ENCODE measurements around the gene FAM107A.

The FAM107A gene

GRCh38 chr3:58577269-58577821 lies at the start of gene FAM107A:
TSS of gene FAM107A (minus strand) at chr3:58577391. CDS start at chr3:58569860, 7,531 bp downstream.
- DNase-seq (ENCODE audit: extremely low read depth, low read depth): peak; percentile 29
- TF ChIP-seq CTCF (IDR thresholded peaks at IDR 0.05; ENCODE audit: low read depth, low read length, missing control alignments): peak; percentile 40
- no peak within 1 kb of the TSS for H3K4me3 ChIP-seq (replicated peaks; ENCODE audit: low read depth, low read length)

GRCh38 chr3:58625196-58625824 lies 48.1 kb upstream of the FAM107A start:
- no peak for TF ChIP-seq CTCF (IDR thresholded peaks at IDR 0.05; ENCODE audit: low read depth, low read length, missing control alignments)
- no peak for DNase-seq (ENCODE audit: extremely low read depth, low read depth)
- H3K4me3 ChIP-seq (replicated peaks; ENCODE audit: low read depth, low read length): no peak overlapping the region

GRCh38 chr3:58624550-58624949 lies 47.4 kb upstream of the FAM107A start:
- no peak for DNase-seq (ENCODE audit: extremely low read depth, low read depth)
- no peak for TF ChIP-seq CTCF (IDR thresholded peaks at IDR 0.05; ENCODE audit: low read depth, low read length, missing control alignments)
- no peak overlapping the region for H3K4me3 ChIP-seq (replicated peaks; ENCODE audit: low read depth, low read length)

GRCh38 chr3:58623961-58624360 lies 46.8 kb upstream of the FAM107A start:
- no peak for DNase-seq (ENCODE audit: extremely low read depth, low read depth)
- no peak for TF ChIP-seq CTCF (IDR thresholded peaks at IDR 0.05; ENCODE audit: low read depth, low read length, missing control alignments)
- H3K4me3 ChIP-seq (replicated peaks; ENCODE audit: low read depth, low read length): no peak overlapping the region

GRCh38 chr3:58623478-58623877 lies 46.3 kb upstream of the FAM107A start:
- H3K4me3 ChIP-seq (replicated peaks; ENCODE audit: low read depth, low read length): no peak overlapping the region
- DNase-seq (ENCODE audit: extremely low read depth, low read depth): no peak
- no peak for TF ChIP-seq CTCF (IDR thresholded peaks at IDR 0.05; ENCODE audit: low read depth, low read length, missing control alignments)

- H3K4me3 ChIP-seq (replicated peaks; ENCODE audit: low read depth, low read length): no peak overlapping the region
- no peak for TF ChIP-seq CTCF (IDR thresholded peaks at IDR 0.05; ENCODE audit: low read depth, low read length, missing control alignments)
- no peak for DNase-seq (ENCODE audit: extremely low read depth, low read depth)
Observed at GRCh38 chr3:58622892-58623291, 45.7 kb upstream of the FAM107A start.

Data from HFF-Myc (cell line).